Superior temporal gyrus (tissue), 1 donor: ENCODE data around the gene ZNRF1.
A peak's percentile ranks its signal among the peaks of the same experiment; 100 is the strongest.
"Not testable (repeated sequence)": the region's sequence is repeated elsewhere in the genome, so short reads cannot be mapped to it uniquely, and the experiment has no call there.

Experiments
- DNase-seq: peaks from one replicate; pipeline ENCODE4 v3.0.0-alpha.2; 2016; ENCODE audit errors: extremely low spot score

Gene ZNRF1

GRCh38 chr16:75000481-75001081 lies 1.8 kb downstream of the ZNRF1 start:
- peak; percentile 34 for DNase-seq

GRCh38 chr16:75002474-75002873 lies 3.6 kb downstream of the ZNRF1 start:
- no peak for DNase-seq

GRCh38 chr16:75003931-75004330 lies 5.1 kb downstream of the ZNRF1 start:
- DNase-seq: no peak

- DNase-seq: no peak
Measured at GRCh38 chr16:75004460-75004859, 5.6 kb downstream of the ZNRF1 start.

GRCh38 chr16:75005697-75006096 lies 6.9 kb downstream of the ZNRF1 start:
- no peak for DNase-seq

GRCh38 chr16:75007443-75007842 lies 8.6 kb downstream of the ZNRF1 start:
- DNase-seq: no peak

GRCh38 chr16:75010427-75010826 lies 11.6 kb downstream of the ZNRF1 start:
- no peak for DNase-seq

- DNase-seq: peak; percentile 64
Measured at GRCh38 chr16:75011634-75012307, 12.9 kb downstream of the ZNRF1 start.

GRCh38 chr16:75012380-75013081 lies 13.7 kb downstream of the ZNRF1 start:
- DNase-seq: no peak

- not testable (repeated sequence) for DNase-seq
Measured at GRCh38 chr16:75013123-75013522, 14.3 kb downstream of the ZNRF1 start.

GRCh38 chr16:75014318-75014717 lies 15.5 kb downstream of the ZNRF1 start:
- DNase-seq: no peak

- not testable (repeated sequence) for DNase-seq
Measured at GRCh38 chr16:75016451-75017081, 17.7 kb downstream of the ZNRF1 start.

GRCh38 chr16:75017670-75018525 lies 19.1 kb downstream of the ZNRF1 start:
- DNase-seq: no peak

GRCh38 chr16:75019007-75019406 lies 20.2 kb downstream of the ZNRF1 start:
- no peak for DNase-seq

- DNase-seq: no peak
Measured at GRCh38 chr16:75019586-75019985, 20.8 kb downstream of the ZNRF1 start.

GRCh38 chr16:75021410-75021809 lies 22.6 kb downstream of the ZNRF1 start:
- no peak for DNase-seq

GRCh38 chr16:75022567-75022966 lies 23.7 kb downstream of the ZNRF1 start:
- DNase-seq: no peak

- DNase-seq: no peak
Measured at GRCh38 chr16:75023009-75023408, 24.2 kb downstream of the ZNRF1 start.

GRCh38 chr16:75024182-75024581 lies 25.4 kb downstream of the ZNRF1 start:
- no peak for DNase-seq

- DNase-seq: no peak
Measured at GRCh38 chr16:75024594-75024993, 25.8 kb downstream of the ZNRF1 start.

GRCh38 chr16:75025761-75026160 lies 26.9 kb downstream of the ZNRF1 start:
- no peak for DNase-seq
